Measurements from ENCODE around the gene FNBP1L. TPM values are rescaled to one million over a fixed set of nuclear protein-coding genes. Genes with fewer than 3 reads are reported as not detected.
A peak's percentile ranks its signal among the peaks of the same experiment; 100 is the strongest.

FNBP1L gene
- total RNA-seq, 1 experiment from 2014 or later, result 0.41 TPM

GRCh38 chr1:93437976-93438605 lies 9.8 kb upstream of the FNBP1L start:
- no peak overlapping the region for H3K4me3 ChIP-seq (ENCODE audit: low read length)
- DNase-seq, result peak; percentile 81
- H4K20me1 ChIP-seq (ENCODE audit: insufficient read depth, low read depth, low read length), result no peaks in the 10 kb centered on the region
- no peak overlapping the region for H3K9ac ChIP-seq (ENCODE audit: low read length)
- H3K4me2 ChIP-seq (ENCODE audit: low read depth, low read length, poor library complexity, severe bottlenecking), result no peak overlapping the region
- peaks cover 3% of the 10 kb centered on the region; the same call in 1 of the 2 replicates for H3K4me1 ChIP-seq (ENCODE audit: low read length)
- H3K79me2 ChIP-seq (ENCODE audit: low read length), result no peaks in the 10 kb centered on the region
- H3K9me2 ChIP-seq (replicated peaks; ENCODE audit: insufficient read depth, low read length), result no peaks in the 10 kb centered on the region
- no peaks in the 10 kb centered on the region for H3K27me3 ChIP-seq (ENCODE audit: low read length)
- no peak overlapping the region for H3K27ac ChIP-seq (ENCODE audit: low read length)
- H3K36me3 ChIP-seq (ENCODE audit: insufficient read depth, low read length), result no peaks in the 10 kb centered on the region
- H2AFZ ChIP-seq (ENCODE audit: low read length), result no peak overlapping the region
- no peaks in the 10 kb centered on the region for H3K9me3 ChIP-seq (ENCODE audit: low read length)

- peaks cover 3% of the 10 kb centered on the region; the same call in 1 of the 2 replicates for H3K4me1 ChIP-seq (ENCODE audit: low read length)
- no peak overlapping the region for H3K4me3 ChIP-seq (ENCODE audit: low read length)
- H2AFZ ChIP-seq (ENCODE audit: low read length), result no peak overlapping the region
- no peaks in the 10 kb centered on the region for H3K27me3 ChIP-seq (ENCODE audit: low read length)
- no peak overlapping the region for H3K27ac ChIP-seq (ENCODE audit: low read length)
- no peak overlapping the region for H3K4me2 ChIP-seq (ENCODE audit: low read depth, low read length, poor library complexity, severe bottlenecking)
- no peaks in the 10 kb centered on the region for H3K9me2 ChIP-seq (replicated peaks; ENCODE audit: insufficient read depth, low read length)
- H4K20me1 ChIP-seq (ENCODE audit: insufficient read depth, low read depth, low read length), result no peaks in the 10 kb centered on the region
- H3K9me3 ChIP-seq (ENCODE audit: low read length), result no peaks in the 10 kb centered on the region
- H3K79me2 ChIP-seq (ENCODE audit: low read length), result no peaks in the 10 kb centered on the region
- H3K9ac ChIP-seq (ENCODE audit: low read length), result no peak overlapping the region
- H3K36me3 ChIP-seq (ENCODE audit: insufficient read depth, low read length), result no peaks in the 10 kb centered on the region
- DNase-seq, result no peak
Observed at GRCh38 chr1:93438716-93439115, 9.2 kb upstream of the FNBP1L start.

- no peak overlapping the region for H2AFZ ChIP-seq (ENCODE audit: low read length)
Observed at GRCh38 chr1:93440272-93440671, 7.6 kb upstream of the FNBP1L start.

GRCh38 chr1:93440706-93441105 lies 7.2 kb upstream of the FNBP1L start:
- Histone ChIP-seq H3K4me3 (ENCODE audit: low read length) (no peak overlapping the region), H3K36me3 (ENCODE audit: insufficient read depth, low read length) (no peaks in the 10 kb centered on the region), H3K9me3 (ENCODE audit: low read length) (no peaks in the 10 kb centered on the region), H3K27me3 (ENCODE audit: low read length) (no peaks in the 10 kb centered on the region), H3K9ac (ENCODE audit: low read length) (no peak overlapping the region), H3K79me2 (ENCODE audit: low read length) (no peaks in the 10 kb centered on the region), H4K20me1 (ENCODE audit: insufficient read depth, low read depth, low read length) (no peaks in the 10 kb centered on the region), H2AFZ (ENCODE audit: low read length) (no peak overlapping the region), H3K4me2 (ENCODE audit: low read depth, low read length, poor library complexity, severe bottlenecking) (no peak overlapping the region), H3K9me2 (replicated peaks; ENCODE audit: insufficient read depth, low read length) (no peaks in the 10 kb centered on the region), H3K27ac (ENCODE audit: low read length) (no peak overlapping the region), H3K4me1 (ENCODE audit: low read length) (peaks cover 3% of the 10 kb centered on the region; the same call in 1 of the 2 replicates)
- no peak for DNase-seq

More at GRCh38 chr1:93440272-93440671, 7.6 kb upstream of the FNBP1L start:
- Histone ChIP-seq H3K27me3 (ENCODE audit: low read length) (no peaks in the 10 kb centered on the region), H3K4me1 (ENCODE audit: low read length) (peaks cover 3% of the 10 kb centered on the region; the same call in 1 of the 2 replicates), H3K36me3 (ENCODE audit: insufficient read depth, low read length) (no peaks in the 10 kb centered on the region), H3K4me3 (ENCODE audit: low read length) (no peak overlapping the region), H3K9me3 (ENCODE audit: low read length) (no peaks in the 10 kb centered on the region), H3K9me2 (replicated peaks; ENCODE audit: insufficient read depth, low read length) (no peaks in the 10 kb centered on the region), H4K20me1 (ENCODE audit: insufficient read depth, low read depth, low read length) (no peaks in the 10 kb centered on the region), H3K27ac (ENCODE audit: low read length) (no peak overlapping the region), H3K4me2 (ENCODE audit: low read depth, low read length, poor library complexity, severe bottlenecking) (no peak overlapping the region), H3K9ac (ENCODE audit: low read length) (no peak overlapping the region), H3K79me2 (ENCODE audit: low read length) (no peaks in the 10 kb centered on the region)
- DNase-seq, result no peak

GRCh38 chr1:93441589-93441988 lies 6.3 kb upstream of the FNBP1L start:
- Histone ChIP-seq H3K4me2 (ENCODE audit: low read depth, low read length, poor library complexity, severe bottlenecking) (no peak overlapping the region), H4K20me1 (ENCODE audit: insufficient read depth, low read depth, low read length) (no peaks in the 10 kb centered on the region), H3K4me1 (ENCODE audit: low read length) (peaks cover 3% of the 10 kb centered on the region; the same call in 1 of the 2 replicates), H2AFZ (ENCODE audit: low read length) (no peak overlapping the region), H3K27me3 (ENCODE audit: low read length) (no peaks in the 10 kb centered on the region), H3K36me3 (ENCODE audit: insufficient read depth, low read length) (no peaks in the 10 kb centered on the region), H3K9ac (ENCODE audit: low read length) (no peak overlapping the region), H3K27ac (ENCODE audit: low read length) (no peak overlapping the region), H3K4me3 (ENCODE audit: low read length) (no peak overlapping the region), H3K9me2 (replicated peaks; ENCODE audit: insufficient read depth, low read length) (no peaks in the 10 kb centered on the region), H3K9me3 (ENCODE audit: low read length) (no peaks in the 10 kb centered on the region), H3K79me2 (ENCODE audit: low read length) (no peaks in the 10 kb centered on the region)
- no peak for DNase-seq

GRCh38 chr1:93442008-93442666 lies 5.8 kb upstream of the FNBP1L start:
- H3K4me3 ChIP-seq (ENCODE audit: low read length), result no peak overlapping the region
- H3K36me3 ChIP-seq (ENCODE audit: insufficient read depth, low read length), result no peaks in the 10 kb centered on the region
- H3K27me3 ChIP-seq (ENCODE audit: low read length), result no peaks in the 10 kb centered on the region
- H3K27ac ChIP-seq (ENCODE audit: low read length), result no peak overlapping the region
- no peak for DNase-seq
- no peak overlapping the region for H3K9ac ChIP-seq (ENCODE audit: low read length)
- no peak overlapping the region for H2AFZ ChIP-seq (ENCODE audit: low read length)
- no peaks in the 10 kb centered on the region for H3K79me2 ChIP-seq (ENCODE audit: low read length)
- H3K9me2 ChIP-seq (replicated peaks; ENCODE audit: insufficient read depth, low read length), result no peaks in the 10 kb centered on the region
- no peak overlapping the region for H3K4me2 ChIP-seq (ENCODE audit: low read depth, low read length, poor library complexity, severe bottlenecking)
- H3K9me3 ChIP-seq (ENCODE audit: low read length), result no peaks in the 10 kb centered on the region
- peaks cover 3% of the 10 kb centered on the region; the same call in 1 of the 2 replicates for H3K4me1 ChIP-seq (ENCODE audit: low read length)
- no peaks in the 10 kb centered on the region for H4K20me1 ChIP-seq (ENCODE audit: insufficient read depth, low read depth, low read length)

GRCh38 chr1:93442741-93443140 lies 5.2 kb upstream of the FNBP1L start:
- Histone ChIP-seq H3K9me3 (ENCODE audit: low read length) (no peaks in the 10 kb centered on the region), H3K4me3 (ENCODE audit: low read length) (no peak overlapping the region), H4K20me1 (ENCODE audit: insufficient read depth, low read depth, low read length) (no peaks in the 10 kb centered on the region), H3K9me2 (replicated peaks; ENCODE audit: insufficient read depth, low read length) (no peaks in the 10 kb centered on the region), H3K9ac (ENCODE audit: low read length) (no peak overlapping the region), H3K36me3 (ENCODE audit: insufficient read depth, low read length) (no peaks in the 10 kb centered on the region), H2AFZ (ENCODE audit: low read length) (no peak overlapping the region), H3K4me1 (ENCODE audit: low read length) (peaks cover 3% of the 10 kb centered on the region; the same call in 1 of the 2 replicates), H3K27me3 (ENCODE audit: low read length) (no peaks in the 10 kb centered on the region), H3K4me2 (ENCODE audit: low read depth, low read length, poor library complexity, severe bottlenecking) (no peak overlapping the region), H3K27ac (ENCODE audit: low read length) (no peak overlapping the region), H3K79me2 (ENCODE audit: low read length) (no peaks in the 10 kb centered on the region)
- DNase-seq, result no peak

- no peak overlapping the region for H3K9ac ChIP-seq (ENCODE audit: low read length)
- no peaks in the 10 kb centered on the region for H4K20me1 ChIP-seq (ENCODE audit: insufficient read depth, low read depth, low read length)
Observed at GRCh38 chr1:93443454-93443853, 4.5 kb upstream of the FNBP1L start.

More at GRCh38 chr1:93443454-93443853, 4.5 kb upstream of the FNBP1L start:
- no peak overlapping the region for H2AFZ ChIP-seq (ENCODE audit: low read length)
- no peaks in the 10 kb centered on the region for H3K9me3 ChIP-seq (ENCODE audit: low read length)
- no peak overlapping the region for H3K27ac ChIP-seq (ENCODE audit: low read length)
- no peak overlapping the region for H3K4me3 ChIP-seq (ENCODE audit: low read length)
- no peaks in the 10 kb centered on the region for H3K4me1 ChIP-seq (ENCODE audit: low read length)
- H3K9me2 ChIP-seq (replicated peaks; ENCODE audit: insufficient read depth, low read length), result no peaks in the 10 kb centered on the region
- H3K79me2 ChIP-seq (ENCODE audit: low read length), result no peaks in the 10 kb centered on the region
- H3K4me2 ChIP-seq (ENCODE audit: low read depth, low read length, poor library complexity, severe bottlenecking), result no peak overlapping the region
- no peaks in the 10 kb centered on the region for H3K36me3 ChIP-seq (ENCODE audit: insufficient read depth, low read length)
- DNase-seq, result no peak
- no peaks in the 10 kb centered on the region for H3K27me3 ChIP-seq (ENCODE audit: low read length)
